ENCODE data around the gene DNMT3L.
"Not testable (repeated sequence)": the region's sequence is repeated elsewhere in the genome, so short reads cannot be mapped to it uniquely, and the experiment has no call there.

- TF ChIP-seq POLR2A, CTCF (IDR thresholded peaks at IDR 0.05): not testable (repeated sequence)
These were observed 50.1 kb downstream of the DNMT3L start for GRCh38 chr21:44211574-44211973.
